Right forelimb (tissue), 1 donor: Measurements from ENCODE around the gene SUPT3H.

ENCODE experiments used
- DNase-seq: peaks from one replicate; pipeline ENCODE4 v3.0.0-alpha.2; 2018

The SUPT3H gene

GRCh38 chr6:44983467-44984365 is 394.0 kb downstream of the SUPT3H start:
- DNase-seq = no peak

GRCh38 chr6:44980841-44981240 is 396.9 kb downstream of the SUPT3H start:
- no peak for DNase-seq

GRCh38 chr6:44976677-44977641 is 400.8 kb downstream of the SUPT3H start:
- no peak for DNase-seq

- DNase-seq = no peak
Measured at GRCh38 chr6:44974511-44974910, 403.2 kb downstream of the SUPT3H start.

- DNase-seq = no peak
Measured at GRCh38 chr6:44972709-44973108, 405.0 kb downstream of the SUPT3H start.

GRCh38 chr6:44969446-44970185 is 408.1 kb downstream of the SUPT3H start:
- DNase-seq = no peak

GRCh38 chr6:44967481-44967880 is 410.3 kb downstream of the SUPT3H start:
- no peak for DNase-seq

GRCh38 chr6:44966449-44967092 is 411.2 kb downstream of the SUPT3H start:
- DNase-seq = no peak

GRCh38 chr6:44965708-44966107 is 412.0 kb downstream of the SUPT3H start:
- DNase-seq = no peak

GRCh38 chr6:44960898-44961297 is 416.8 kb downstream of the SUPT3H start:
- no peak for DNase-seq

- no peak for DNase-seq
Measured at GRCh38 chr6:44959651-44960050, 418.1 kb downstream of the SUPT3H start.

- no peak for DNase-seq
Measured at GRCh38 chr6:44957156-44957555, 420.6 kb downstream of the SUPT3H start.

GRCh38 chr6:44956396-44956795 is 421.3 kb downstream of the SUPT3H start:
- DNase-seq = no peak

- DNase-seq = no peak
Measured at GRCh38 chr6:44955145-44955544, 422.6 kb downstream of the SUPT3H start.

GRCh38 chr6:44954281-44954680 is 423.5 kb downstream of the SUPT3H start:
- no peak for DNase-seq

- no peak for DNase-seq
Measured at GRCh38 chr6:44951253-44951747, 426.4 kb downstream of the SUPT3H start.

GRCh38 chr6:44949596-44950201 is 428.0 kb downstream of the SUPT3H start:
- DNase-seq = no peak

GRCh38 chr6:44943541-44943940 is 434.2 kb downstream of the SUPT3H start:
- no peak for DNase-seq

- DNase-seq = no peak
Measured at GRCh38 chr6:44942798-44943197, 434.9 kb downstream of the SUPT3H start.

GRCh38 chr6:44942201-44942600 is 435.5 kb downstream of the SUPT3H start:
- DNase-seq = no peak

- no peak for DNase-seq
Measured at GRCh38 chr6:44940367-44940766, 437.4 kb downstream of the SUPT3H start.
